IMR-90 (cell line): ENCODE results near the gene DND1. TPM values are rescaled to one million over a fixed set of nuclear protein-coding genes. Genes with fewer than 3 reads are reported as not detected.

Experiments used
- ATAC-seq: fragments of 200-7000 bp; cut with Tn5 transposase; 2 replicates; pipeline ENCODE4 v1.9.1; 2020; ENCODE audit warnings: low read depth, mild to moderate bottlenecking, moderate library complexity
- BruUV-seq: library from RNA; stranded (reverse); fragments of 400-500 nt; replicated peaks from 2 replicates; lab custom pipeline; 2021; lab: Mats Ljungman, UMichigan
- CTCF ChIA-PET: fragments of 300-600 bp; formaldehyde crosslinking; extraction: SDS; loops from one replicate; lab custom pipeline; 2021; ENCODE audit warnings: antibody characterized with exemption; lab: Yijun Ruan, JAX
- POLR2A ChIA-PET: fragments of 300-600 bp; sonication (Branson Sonifier 250); formaldehyde crosslinking; loops from one replicate; lab custom pipeline; 2022; ENCODE audit warnings: antibody characterized with exemption; ENCODE audit not compliant: unreplicated experiment; lab: Charles Lee
- DNase-seq: peaks from one replicate; pipeline ENCODE4 v3.0.0; 2013
- H2AFZ ChIP-seq: replicated peaks from 2 replicates; pipeline ENCODE3; 2013; ENCODE audit warnings: low read length, mild to moderate bottlenecking; ENCODE audit not compliant: poor library complexity
- H2AK5ac ChIP-seq: 2 replicates; pipeline ENCODE4 v1.6.1; 2013; ENCODE audit warnings: low read depth, low read length, inconsistent platforms
- H2AK9ac ChIP-seq: replicated peaks from 2 replicates; pipeline ENCODE3; 2013; ENCODE audit warnings: mild to moderate bottlenecking, low read depth, low read length, moderate library complexity; ENCODE audit not compliant: poor library complexity
- H2BK120ac ChIP-seq: 2 replicates; pipeline ENCODE4 v1.6.1; 2013; ENCODE audit warnings: low read depth, low read length, inconsistent platforms
- H2BK15ac ChIP-seq: 3 replicates; pipeline ENCODE4 v1.6.1; 2013; ENCODE audit warnings: low read depth, low read length, inconsistent platforms
- H2BK20ac ChIP-seq: 2 replicates; pipeline ENCODE4 v1.6.1; 2013; ENCODE audit warnings: low read depth, mild to moderate bottlenecking, inconsistent platforms, low read length, moderate library complexity
- H2BK5ac ChIP-seq: 2 replicates; pipeline ENCODE4 v1.6.1; 2013; ENCODE audit warnings: mild to moderate bottlenecking, low read depth, low read length, inconsistent platforms; ENCODE audit not compliant: poor library complexity, severe bottlenecking
- H3K14ac ChIP-seq: replicated peaks from 2 replicates; pipeline ENCODE4 v1.6.1; 2013; ENCODE audit warnings: low read depth, low read length, inconsistent platforms
- H3K18ac ChIP-seq: 2 replicates; pipeline ENCODE4 v1.6.1; 2013; ENCODE audit warnings: low read depth, low read length, control low read depth
- H3K23ac ChIP-seq: 2 replicates; pipeline ENCODE4 v1.6.1; 2013; ENCODE audit warnings: low read depth, low read length, inconsistent platforms
- H3K27ac ChIP-seq: 2 replicates; pipeline ENCODE4 v1.5.1; 2013; ENCODE audit warnings: mild to moderate bottlenecking, control low read depth, low read length; ENCODE audit not compliant: insufficient read depth
- H3K27me3 ChIP-seq: 2 replicates; pipeline ENCODE4 v1.6.1; 2013; ENCODE audit warnings: low read length; ENCODE audit not compliant: control insufficient read depth, insufficient read depth
- H3K36me3 ChIP-seq: 2 replicates; pipeline ENCODE4 v1.6.1; 2013; ENCODE audit warnings: low read length, mixed read lengths; ENCODE audit not compliant: control insufficient read depth, insufficient read depth
- H3K4ac ChIP-seq: 2 replicates; pipeline ENCODE4 v1.6.1; 2013; ENCODE audit warnings: low read depth, low read length, inconsistent platforms
- H3K4me1 ChIP-seq: 2 replicates; pipeline ENCODE4 v1.6.1; 2013; ENCODE audit warnings: low read length, mixed read lengths; ENCODE audit not compliant: control insufficient read depth, insufficient read depth
- H3K4me2 ChIP-seq: 2 replicates; pipeline ENCODE4 v1.6.1; 2013; ENCODE audit warnings: low read depth, mild to moderate bottlenecking, control low read depth, low read length, moderate library complexity
- H3K4me3 ChIP-seq: 2 replicates; pipeline ENCODE4 v1.5.1; 2013; ENCODE audit warnings: low read depth, mild to moderate bottlenecking, control low read depth, low read length, moderate library complexity; ENCODE audit not compliant: insufficient read depth
- H3K56ac ChIP-seq: 2 replicates; pipeline ENCODE4 v1.6.1; 2013; ENCODE audit warnings: low read length, inconsistent platforms; ENCODE audit not compliant: insufficient read depth; ENCODE audit errors: extremely low read depth
- H3K79me1 ChIP-seq, 2 experiments: 2 replicates each; pipeline ENCODE4 v1.6.1; 2013; ENCODE audit warnings: low read length in 2 of 2, inconsistent platforms in 1 of 2, low read depth in 1 of 2
- H3K9ac ChIP-seq: 2 replicates; pipeline ENCODE4 v1.6.1; 2013; ENCODE audit warnings: low read depth, low read length, control low read depth
- H3K9me1 ChIP-seq: 2 replicates; pipeline ENCODE4 v1.6.1; 2013; ENCODE audit warnings: low read length, inconsistent platforms; ENCODE audit not compliant: insufficient read depth
- H3K9me3 ChIP-seq: 2 replicates; pipeline ENCODE4 v1.6.1; 2013; ENCODE audit warnings: low read length; ENCODE audit not compliant: control insufficient read depth, insufficient read depth
- H4K20me1 ChIP-seq: 2 replicates; pipeline ENCODE4 v1.6.1; 2013; ENCODE audit warnings: low read length, inconsistent platforms; ENCODE audit not compliant: insufficient read depth
- H4K5ac ChIP-seq: 2 replicates; pipeline ENCODE4 v1.6.1; 2013; ENCODE audit warnings: mild to moderate bottlenecking, low read depth, low read length, control low read depth
- H4K8ac ChIP-seq, 2 experiments: 2 replicates each; pipeline ENCODE4 v1.6.1; 2013; ENCODE audit warnings: low read depth in 2 of 2, low read length in 2 of 2, control low read depth in 1 of 2, inconsistent platforms in 1 of 2
- H4K91ac ChIP-seq: 2 replicates; pipeline ENCODE4 v1.6.1; 2013; ENCODE audit warnings: low read depth, low read length, inconsistent platforms; ENCODE audit not compliant: insufficient read depth
- CEBPB ChIP-seq: IDR thresholded peaks from 2 replicates; pipeline ENCODE4 v1.6.1; 2012; ENCODE audit warnings: low read depth, low read length, improper control_type of control experiment
- MAFK ChIP-seq: IDR thresholded peaks from 2 replicates; pipeline ENCODE4 v1.6.1; 2012; ENCODE audit warnings: low read depth, low read length, improper control_type of control experiment
- MAZ ChIP-seq: IDR thresholded peaks from 2 replicates; pipeline ENCODE4 v1.6.1; 2012; ENCODE audit warnings: low read depth, mild to moderate bottlenecking, low read length, improper control_type of control experiment, moderate library complexity, borderline replicate concordance
- MXI1 ChIP-seq: IDR thresholded peaks from 2 replicates; pipeline ENCODE4 v1.6.1; 2012; ENCODE audit warnings: low read depth, mild to moderate bottlenecking, low read length, moderate library complexity, borderline replicate concordance
- RCOR1 ChIP-seq: IDR thresholded peaks from 2 replicates; pipeline ENCODE4 v1.6.1; 2012; ENCODE audit warnings: mild to moderate bottlenecking, low read length, improper control_type of control experiment; ENCODE audit not compliant: insufficient replicate concordance
- RFX5 ChIP-seq: IDR thresholded peaks from 2 replicates; pipeline ENCODE4 v1.8.0; 2012; ENCODE audit warnings: low read depth, mild to moderate bottlenecking, low read length, moderate library complexity
- WGBS, 2 experiments: methylation state at CpG; one replicate each; pipeline versions ENCODE4 v1.1.5 to v1.1.7; 2013; ENCODE audit warnings: missing lambda C conversion rate in 2 of 2; ENCODE audit not compliant: insufficient read length in 1 of 2; ENCODE audit errors: extremely low coverage in 2 of 2; 5-methylcytosine and 5-hydroxymethylcytosine counted together
- dilution Hi-C: fragments of 300-500 bp; cut with HindIII; formaldehyde crosslinking; loops from one replicate; pipeline ENCODE4 v1.14.3; 2018; ENCODE audit warnings: low sequenced_read_pairs; ENCODE audit not compliant: unreplicated experiment
- in situ Hi-C: fragments of 300-500 bp; cut with MboI; formaldehyde crosslinking; loops from 3 replicates; pipeline ENCODE4 v1.14.3; 2019; ENCODE audit warnings: low sequenced_read_pairs, inconsistent platforms, mixed read lengths
- intact Hi-C: fragments of 100-400 bp; cut with micrococcal nuclease; formaldehyde crosslinking; loops from 2 replicates; pipeline ENCODE4 v1.10.0; 2022
- polyA plus RNA-seq, 3 experiments: library from polyadenylated mRNA; depleted of rRNA; stranded (reverse); fragments of >200 nt; gene quantifications; 2 replicates each; pipeline ENCODE4 v1.2.3, GENCODE V29; 2012; ENCODE audit warnings: low replicate concordance in 1 of 3
- total RNA-seq: library from RNA; depleted of rRNA; stranded (reverse); fragments of >200 nt; gene quantifications from 2 replicates; pipeline ENCODE4 v1.2.3, GENCODE V29; 2012

The DND1 gene
- total and polyA plus RNA-seq, 2 of the 4 experiments (the other 2 are of a cell fraction), result under 0.01 to 0.67 TPM

DNA sequence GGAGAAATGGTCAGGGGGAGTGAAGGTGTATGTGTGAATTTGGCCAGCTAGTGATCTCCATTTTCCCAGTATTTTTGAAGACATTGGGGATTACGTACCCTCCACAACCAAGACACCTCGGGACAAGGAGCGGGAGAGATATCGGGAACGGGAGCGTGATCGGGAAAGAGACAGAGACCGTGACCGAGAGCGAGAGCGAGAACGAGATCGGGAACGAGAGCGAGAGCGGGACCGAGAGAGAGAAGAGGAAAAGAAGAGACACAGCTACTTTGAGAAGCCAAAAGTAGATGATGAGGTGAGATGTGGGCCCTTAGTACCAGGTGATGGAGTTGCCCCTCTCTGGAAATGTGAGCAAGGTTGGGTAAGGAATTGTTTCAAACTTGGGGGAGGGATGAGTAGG is 14.5 kb downstream of the DND1 start:
- ATAC-seq (no peak), DNase-seq (no peak)
- H2BK20ac ChIP-seq, result no peak overlapping the region
- intact Hi-C loops, result no loop called here
- BruUV-seq, result no TSS peak
- H3K23ac ChIP-seq, result no peak overlapping the region
- no peaks in the 10 kb centered on the region for H3K27me3 ChIP-seq
- no peaks in the 10 kb centered on the region for H3K4me1 ChIP-seq
- H3K79me1 ChIP-seq, result peaks cover 0 to 7% of the 10 kb centered on the region in 2 experiments; a peak in 1 of 4 replicates
- no peak overlapping the region for H2AK5ac ChIP-seq
- no peak overlapping the region for H3K9ac ChIP-seq
- no peak overlapping the region for H4K5ac ChIP-seq
- H4K20me1 ChIP-seq, result no peaks in the 10 kb centered on the region
- ChIA-PET POLR2A (no interaction called here), CTCF (no interaction called here)
- H2AK9ac ChIP-seq, result no peak overlapping the region
- no peaks in the 10 kb centered on the region for H3K9me1 ChIP-seq
- H3K4me3 ChIP-seq, result no peak overlapping the region
- no peak overlapping the region for H3K56ac ChIP-seq
- no peak overlapping the region for H3K4ac ChIP-seq
- no peak overlapping the region for H4K8ac ChIP-seq
- H3K14ac ChIP-seq, result no peak overlapping the region
- no peak overlapping the region for H3K18ac ChIP-seq
- H2BK120ac ChIP-seq, result no peak overlapping the region
- dilution Hi-C loops, result no loop called here
- in situ Hi-C loops, result no loop called here
- H4K91ac ChIP-seq, result no peak overlapping the region
- H2BK15ac ChIP-seq, result no peak overlapping the region
- H2BK5ac ChIP-seq, result no peak overlapping the region
- no peak overlapping the region for H3K4me2 ChIP-seq
- H3K36me3 ChIP-seq, result peaks cover 69% of the 10 kb centered on the region
- no peaks in the 10 kb centered on the region for H3K9me3 ChIP-seq
- 98% methylated on average over 14 of the region's 17 CpGs; no CpG with 5 or more reads in 1 of the 2 experiments for WGBS, 2 experiments
- no peak overlapping the region for H2AFZ ChIP-seq
- TF ChIP-seq RCOR1, result no peak
- TF ChIP-seq MXI1, result no peak
- no peak for TF ChIP-seq CEBPB
- TF ChIP-seq MAZ, result no peak
- TF ChIP-seq MAFK, result no peak
- no peak for TF ChIP-seq RFX5
- no peak overlapping the region for H3K27ac ChIP-seq
